Stimulated activated naive B cell treated with anti-CD40 and anti-IgM and Interleukin-4, amounts not matched to agents 10 μg/mL and 1 μg/mL and 100 μg/mL, for 72 hours (primary cell): ENCODE measurements around the gene LANCL2.

Experiments
- ATAC-seq, 2 donors: fragments of 150-1000 bp; cut with Tn5 transposase; replicated peaks; 2 replicates each; pipeline ENCODE4 v1.10.0; 2021; ENCODE audit warnings: moderate library complexity in 1 of 2
- DNase-seq: peaks from one replicate; pipeline ENCODE4 v3.0.0; 2021
- H3K27ac Mint-ChIP-seq: one replicate; pipeline ENCODE4 v1.8.0; 2022; ENCODE audit warnings: mild to moderate bottlenecking, mixed read lengths
- H3K27me3 Mint-ChIP-seq, 2 donors: one replicate each; pipeline ENCODE4 v1.8.0; 2022; ENCODE audit warnings: mixed read lengths in 2 of 2
- H3K36me3 Mint-ChIP-seq, 2 donors: one replicate each; pipeline ENCODE4 v1.8.0; 2022; ENCODE audit warnings: mixed read lengths in 2 of 2, mild to moderate bottlenecking in 1 of 2
- H3K4me1 Mint-ChIP-seq, 2 donors: one replicate each; pipeline ENCODE4 v1.8.0; 2022; ENCODE audit warnings: mixed read lengths in 2 of 2, mild to moderate bottlenecking in 1 of 2
- H3K4me3 Mint-ChIP-seq, 2 donors: one replicate each; pipeline ENCODE4 v1.8.0; 2022; ENCODE audit warnings: mild to moderate bottlenecking in 2 of 2, mixed read lengths in 2 of 2, moderate library complexity in 1 of 2
- H3K9me3 Mint-ChIP-seq, 2 donors: one replicate each; pipeline ENCODE4 v1.8.0; 2022; ENCODE audit warnings: mixed read lengths in 2 of 2, mild to moderate bottlenecking in 1 of 2

LANCL2 gene

DNA sequence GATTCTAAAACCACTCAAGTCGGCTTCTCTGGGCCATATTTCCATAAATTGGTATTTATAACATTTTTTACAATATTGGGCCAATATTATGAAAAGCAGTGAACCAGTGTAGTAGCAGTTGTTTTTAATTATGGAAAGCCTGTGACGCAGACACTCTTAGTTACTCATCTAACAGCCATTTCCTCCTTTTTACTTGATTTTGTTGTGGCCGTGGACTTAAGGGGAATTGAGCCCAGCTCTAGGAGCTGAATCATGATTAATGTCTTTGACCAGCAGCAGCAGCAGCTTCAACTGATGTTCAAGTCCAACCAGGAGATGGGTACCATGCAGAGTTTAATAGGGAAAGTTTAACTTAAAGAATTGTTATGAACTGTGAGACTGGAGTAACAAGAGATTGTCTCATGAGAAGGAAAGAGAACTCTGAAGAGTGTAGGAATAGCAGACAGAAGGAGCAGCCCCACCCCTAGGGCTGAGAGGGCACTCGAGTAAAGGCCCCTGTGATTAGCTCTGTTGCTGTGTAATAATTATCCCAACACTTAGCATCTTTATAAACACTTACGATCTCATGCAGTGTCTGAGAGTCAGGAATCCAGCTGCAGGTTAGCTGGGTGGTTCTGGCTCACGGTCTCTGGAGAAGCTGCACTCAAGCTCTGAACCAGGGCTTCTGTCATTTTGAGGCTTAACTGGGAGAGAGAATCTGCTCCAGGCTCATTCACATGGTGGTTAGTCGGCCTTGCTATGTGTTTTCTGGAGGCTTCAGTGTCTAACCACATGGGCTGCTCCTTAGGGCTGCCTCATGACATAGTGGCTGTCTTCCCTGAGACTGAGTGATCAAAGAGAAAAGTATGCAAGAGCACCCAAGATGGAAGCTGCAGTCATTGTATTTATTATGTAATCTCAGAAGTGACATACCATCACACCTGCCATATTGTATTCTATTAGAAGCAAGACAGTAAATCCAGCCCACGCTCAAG is 4.6 kb downstream of the LANCL2 start:
- no peak overlapping the region for H3K27ac Mint-ChIP-seq
- H3K4me1 Mint-ChIP-seq, result peaks cover 6 to 17% of the 10 kb centered on the region in 2 donors
- ATAC-seq (no peak), DNase-seq (no peak)
- no peaks in the 10 kb centered on the region for H3K27me3 Mint-ChIP-seq
- no peak overlapping the region for H3K4me3 Mint-ChIP-seq
- H3K36me3 Mint-ChIP-seq, result peaks cover 5% of the 10 kb centered on the region in 2 donors
- no peaks in the 10 kb centered on the region for H3K9me3 Mint-ChIP-seq

DNA sequence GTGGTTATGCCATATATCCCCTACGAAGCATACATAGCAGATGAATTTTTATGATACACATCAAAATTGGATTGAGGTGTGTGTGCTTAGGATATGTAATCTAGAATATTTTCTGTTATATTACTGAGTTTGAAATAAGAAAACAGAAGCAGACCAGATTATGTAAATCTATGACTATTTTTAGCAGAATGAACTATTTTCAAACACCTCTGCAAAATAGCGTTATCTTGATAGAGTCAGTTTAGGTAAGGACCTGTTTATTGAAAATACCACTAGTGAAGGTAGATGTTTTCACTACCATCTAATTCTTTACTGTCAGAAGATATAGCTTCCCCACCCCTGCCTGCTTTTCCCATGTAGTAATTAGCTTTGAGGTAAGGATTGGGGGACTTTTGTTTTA is 9.1 kb downstream of the LANCL2 start:
- no peaks in the 10 kb centered on the region for H3K27me3 Mint-ChIP-seq
- peaks cover 0 to 2% of the 10 kb centered on the region in 2 donors for H3K4me1 Mint-ChIP-seq
- H3K36me3 Mint-ChIP-seq, result peaks cover 3% of the 10 kb centered on the region in 2 donors
- no peak for DNase-seq
- no peak for ATAC-seq
- H3K27ac Mint-ChIP-seq, result no peak overlapping the region
- H3K4me3 Mint-ChIP-seq, result no peak overlapping the region
- H3K9me3 Mint-ChIP-seq, result no peaks in the 10 kb centered on the region

DNA sequence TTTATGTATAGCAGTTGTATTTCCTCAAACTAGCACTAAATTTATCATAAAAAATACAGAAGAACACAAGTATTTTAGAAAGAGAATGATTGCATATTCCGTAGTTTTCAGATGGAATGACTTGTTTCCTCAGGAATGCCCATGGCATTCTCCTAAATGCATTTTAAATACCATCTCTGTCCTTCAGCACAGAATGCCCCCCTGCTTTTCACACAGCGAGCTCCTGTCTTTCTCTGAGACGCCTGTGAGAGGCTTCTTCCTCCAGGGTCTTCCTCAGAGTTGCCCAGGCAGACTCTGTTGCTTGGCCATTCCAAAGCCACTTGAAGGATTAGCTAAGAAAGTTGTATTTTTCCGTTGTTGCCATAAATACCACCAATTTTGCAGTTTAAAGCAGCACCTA is 10.1 kb downstream of the LANCL2 start:
- H3K27me3 Mint-ChIP-seq, result no peaks in the 10 kb centered on the region
- no peak for ATAC-seq
- H3K4me1 Mint-ChIP-seq, result peaks cover 0 to 2% of the 10 kb centered on the region in 2 donors
- H3K27ac Mint-ChIP-seq, result no peak overlapping the region
- no peak for DNase-seq
- peaks cover 2 to 3% of the 10 kb centered on the region in 2 donors for H3K36me3 Mint-ChIP-seq
- no peaks in the 10 kb centered on the region for H3K9me3 Mint-ChIP-seq
- no peak overlapping the region for H3K4me3 Mint-ChIP-seq

- DNase-seq (no peak), ATAC-seq (no peak)
- Mint-ChIP-seq H3K4me1 (peaks cover 0 to 2% of the 10 kb centered on the region in 2 donors), H3K9me3 (no peaks in the 10 kb centered on the region), H3K36me3 (peaks cover 2 to 6% of the 10 kb centered on the region in 2 donors), H3K27me3 (no peaks in the 10 kb centered on the region), H3K27ac (no peak overlapping the region), H3K4me3 (no peak overlapping the region)
These were observed 12.2 kb downstream of the LANCL2 start for GRCh38 chr7:55377162-55377817.

- Mint-ChIP-seq H3K4me3 (no peak overlapping the region), H3K27me3 (no peaks in the 10 kb centered on the region), H3K9me3 (peaks cover 4 to 9% of the 10 kb centered on the region in 2 donors), H3K27ac (no peak overlapping the region), H3K4me1 (peaks cover 0 to 2% of the 10 kb centered on the region in 2 donors), H3K36me3 (peaks cover 10 to 19% of the 10 kb centered on the region in 2 donors)
- ATAC-seq (no peak), DNase-seq (no peak)
These were observed 14.1 kb downstream of the LANCL2 start for GRCh38 chr7:55379285-55379684.

DNA sequence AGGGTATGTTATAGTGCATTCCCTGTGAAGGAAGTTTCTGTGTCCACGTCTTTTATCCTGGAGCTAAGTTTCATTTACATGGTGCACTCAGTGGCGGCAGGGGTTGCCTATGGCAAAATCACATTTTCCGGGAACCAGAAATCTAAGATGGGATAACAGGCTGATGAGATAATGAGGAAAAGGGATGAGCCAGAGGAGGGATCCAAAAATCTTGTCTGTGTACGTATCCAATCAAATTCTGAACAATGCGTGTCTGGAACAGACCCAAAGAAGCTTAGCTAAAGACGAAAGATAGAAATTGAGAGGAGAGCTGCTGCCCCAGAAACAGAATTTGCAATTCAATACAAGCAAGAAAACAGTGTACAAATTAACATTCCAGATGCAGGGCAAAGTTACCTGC is 16.1 kb downstream of the LANCL2 start:
- H3K36me3 Mint-ChIP-seq, result peaks cover 20 to 34% of the 10 kb centered on the region in 2 donors
- peaks cover 14 to 15% of the 10 kb centered on the region in 2 donors for H3K9me3 Mint-ChIP-seq
- no peak for DNase-seq
- peaks cover 0 to 2% of the 10 kb centered on the region in 2 donors for H3K4me1 Mint-ChIP-seq
- H3K27ac Mint-ChIP-seq, result no peak overlapping the region
- H3K4me3 Mint-ChIP-seq, result no peak overlapping the region
- no peaks in the 10 kb centered on the region for H3K27me3 Mint-ChIP-seq
- no peak for ATAC-seq

GRCh38 chr7:55381696-55382095 is 16.6 kb downstream of the LANCL2 start:
- Mint-ChIP-seq H3K4me3 (no peak overlapping the region), H3K4me1 (peaks cover 3% of the 10 kb centered on the region in 2 donors), H3K27me3 (no peaks in the 10 kb centered on the region), H3K36me3 (peaks cover 24 to 39% of the 10 kb centered on the region in 2 donors), H3K27ac (no peak overlapping the region), H3K9me3 (peaks cover 18 to 20% of the 10 kb centered on the region in 2 donors)
- ATAC-seq (no peak), DNase-seq (no peak)

DNA sequence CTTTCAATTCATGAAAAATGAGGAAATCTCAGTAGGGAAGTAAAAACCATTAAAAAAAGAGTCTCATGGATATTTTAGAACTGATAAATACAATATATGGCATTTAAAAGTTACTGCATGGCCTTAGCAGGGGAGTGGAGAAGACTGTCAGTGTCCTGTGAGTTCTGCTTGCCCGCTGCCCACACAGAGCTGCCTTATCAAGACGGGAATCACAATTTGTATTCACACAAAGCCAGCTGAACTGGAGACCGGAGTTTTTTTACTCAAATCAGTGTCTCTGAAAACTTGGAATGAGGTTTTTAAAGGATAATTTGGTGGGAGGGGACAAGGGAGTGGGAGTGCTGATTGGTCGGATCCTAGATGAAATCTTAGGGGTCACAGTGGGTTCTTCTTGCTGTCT is 17.1 kb downstream of the LANCL2 start:
- ATAC-seq (no peak), DNase-seq (no peak)
- no peaks in the 10 kb centered on the region for H3K27me3 Mint-ChIP-seq
- peaks cover 4 to 9% of the 10 kb centered on the region in 2 donors for H3K4me1 Mint-ChIP-seq
- peaks cover 24 to 26% of the 10 kb centered on the region in 2 donors for H3K9me3 Mint-ChIP-seq
- H3K36me3 Mint-ChIP-seq, result peaks cover 30 to 44% of the 10 kb centered on the region in 2 donors
- no peak overlapping the region for H3K4me3 Mint-ChIP-seq
- peak overlapping the region; percentile 27 for H3K27ac Mint-ChIP-seq

DNA sequence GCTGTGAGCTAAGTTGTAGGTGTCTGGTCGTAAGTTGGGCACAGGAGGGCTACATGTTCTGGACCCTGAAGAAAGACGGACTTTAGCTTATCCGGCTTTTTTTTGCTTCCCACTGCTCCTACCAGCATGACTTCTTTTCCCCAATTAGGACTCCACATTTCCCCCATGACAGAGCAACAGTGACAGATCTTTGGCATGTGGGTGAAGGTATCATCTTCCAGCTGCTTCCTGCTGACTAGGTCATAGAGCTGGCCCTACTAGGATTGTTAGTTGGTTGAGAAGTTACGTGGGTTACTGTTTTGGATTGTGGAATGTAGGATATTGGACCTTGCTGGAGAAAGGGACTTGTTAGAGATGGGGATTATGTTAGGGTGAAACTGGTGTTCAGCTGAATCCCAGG is 21.4 kb downstream of the LANCL2 start:
- ATAC-seq (no peak), DNase-seq (no peak)
- no peak overlapping the region for H3K27ac Mint-ChIP-seq
- peaks cover 42 to 59% of the 10 kb centered on the region in 2 donors for H3K36me3 Mint-ChIP-seq
- no peaks in the 10 kb centered on the region for H3K27me3 Mint-ChIP-seq
- peaks cover 30 to 34% of the 10 kb centered on the region in 2 donors for H3K9me3 Mint-ChIP-seq
- no peak overlapping the region for H3K4me3 Mint-ChIP-seq
- peaks cover 4 to 9% of the 10 kb centered on the region in 2 donors for H3K4me1 Mint-ChIP-seq

DNA sequence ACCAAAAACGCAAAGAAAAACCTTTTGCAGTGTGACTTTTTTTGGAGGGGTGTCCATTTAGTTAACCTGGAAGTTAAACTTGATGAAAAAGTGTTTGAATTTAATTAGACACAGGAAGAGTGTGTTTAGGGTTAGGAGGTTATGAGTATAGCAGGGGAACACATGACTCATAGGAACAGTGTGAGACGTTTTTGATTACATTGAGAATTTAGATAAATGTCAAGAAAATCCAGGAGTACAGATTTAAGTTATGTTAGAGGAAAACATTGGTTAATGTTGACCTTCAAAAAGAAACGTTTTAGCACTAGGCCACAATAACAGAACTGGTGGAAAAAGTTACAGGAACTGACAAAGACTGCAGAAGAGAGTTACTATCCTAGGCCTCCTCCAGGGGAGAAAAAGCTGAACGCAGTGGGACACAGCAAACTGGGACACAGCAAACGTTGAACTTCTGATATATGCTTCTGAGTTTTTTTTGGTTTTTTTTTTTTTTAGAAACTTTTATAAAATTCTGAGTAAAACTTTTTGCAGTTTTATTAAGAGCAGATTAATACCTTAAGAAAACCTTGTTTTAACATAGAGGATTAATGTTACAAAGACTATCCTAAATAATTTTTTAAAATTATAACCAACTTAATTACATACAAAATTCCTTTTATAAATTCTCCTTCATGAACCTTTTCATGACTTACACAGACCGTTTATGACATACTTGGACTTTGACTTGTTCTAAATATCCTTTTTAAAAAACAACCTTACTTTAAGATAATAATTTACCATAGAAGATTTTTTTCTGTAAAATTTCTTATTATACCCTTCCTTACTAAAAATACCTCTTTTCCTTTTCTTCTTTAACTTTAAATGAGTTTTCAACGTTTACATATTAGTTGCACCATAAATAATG is 22.2 kb downstream of the LANCL2 start:
- Mint-ChIP-seq H3K4me1 (peaks cover 4 to 9% of the 10 kb centered on the region in 2 donors), H3K27me3 (no peaks in the 10 kb centered on the region), H3K27ac (no peak overlapping the region), H3K4me3 (peak overlapping the region in 1 of 2 donors; percentile 4), H3K36me3 (peaks cover 42 to 61% of the 10 kb centered on the region in 2 donors), H3K9me3 (peaks cover 30 to 34% of the 10 kb centered on the region in 2 donors)
- ATAC-seq (peak; percentile 42), DNase-seq (no peak)

DNA sequence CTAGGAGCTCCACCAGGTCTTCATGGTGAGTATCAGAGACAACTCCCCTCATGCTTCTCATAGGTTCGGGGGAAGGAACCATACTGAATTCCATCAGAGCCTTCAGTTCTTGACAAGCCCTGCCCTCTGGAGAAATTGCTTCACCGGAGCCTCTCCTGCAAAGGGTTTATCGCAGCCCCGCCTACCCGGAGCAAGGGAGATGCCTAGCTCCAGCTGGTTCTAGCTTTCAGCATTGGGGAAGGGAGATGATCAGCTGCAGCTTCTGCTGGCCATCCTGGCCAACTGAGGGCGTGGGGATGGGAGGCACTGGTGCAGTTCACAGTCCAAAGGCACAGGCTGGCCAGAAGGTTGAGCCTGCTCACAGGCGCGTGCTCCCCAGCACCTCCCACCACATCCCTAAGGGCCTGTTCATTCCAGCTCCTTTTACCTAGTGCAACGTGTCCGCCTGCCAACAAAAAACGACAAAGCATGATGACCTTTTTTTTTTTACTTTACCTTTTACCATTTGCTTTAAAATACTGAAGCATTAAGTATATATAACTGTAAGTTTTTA is 31.2 kb downstream of the LANCL2 start:
- ATAC-seq, result no peak
- Mint-ChIP-seq H3K4me3 (no peak overlapping the region), H3K27me3 (no peaks in the 10 kb centered on the region), H3K36me3 (peaks cover 13 to 21% of the 10 kb centered on the region in 2 donors), H3K27ac (no peak overlapping the region), H3K9me3 (no peaks in the 10 kb centered on the region), H3K4me1 (no peaks in the 10 kb centered on the region)
- no peak for DNase-seq

DNA sequence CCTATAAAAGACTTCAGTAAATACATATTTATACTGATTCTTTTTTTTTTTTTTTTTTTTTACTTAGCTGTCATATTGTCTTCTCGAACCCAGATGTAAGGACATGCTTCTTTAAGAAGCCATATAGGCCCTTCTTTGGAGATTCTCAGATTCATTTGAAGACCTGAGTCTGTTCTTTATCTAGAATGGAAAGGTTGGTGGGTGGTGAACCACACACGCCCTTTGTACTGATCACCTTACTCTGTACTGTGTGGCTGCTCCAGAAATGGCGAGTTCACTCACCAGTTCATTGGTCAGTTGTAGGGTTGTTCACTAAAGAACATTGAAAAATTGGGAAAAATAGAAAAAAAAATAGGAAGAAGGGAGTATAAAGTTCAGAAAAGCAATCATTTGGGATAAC is 32.5 kb downstream of the LANCL2 start:
- no peaks in the 10 kb centered on the region for H3K9me3 Mint-ChIP-seq
- H3K36me3 Mint-ChIP-seq, result peaks cover 13 to 15% of the 10 kb centered on the region in 2 donors
- H3K4me1 Mint-ChIP-seq, result no peaks in the 10 kb centered on the region
- H3K4me3 Mint-ChIP-seq, result no peak overlapping the region
- no peaks in the 10 kb centered on the region for H3K27me3 Mint-ChIP-seq
- H3K27ac Mint-ChIP-seq, result no peak overlapping the region
- ATAC-seq (peak; percentile 33 to 48), DNase-seq (no peak)

GRCh38 chr7:55400191-55400590 is 35.1 kb downstream of the LANCL2 start:
- DNase-seq (no peak), ATAC-seq (no peak)
- Mint-ChIP-seq H3K4me3 (no peak overlapping the region), H3K27ac (no peak overlapping the region), H3K4me1 (no peaks in the 10 kb centered on the region), H3K36me3 (peaks cover 17 to 24% of the 10 kb centered on the region in 2 donors), H3K9me3 (no peaks in the 10 kb centered on the region), H3K27me3 (no peaks in the 10 kb centered on the region)
